Pancreas (tissue), 10 donors: ENCODE measurements around the gene CTXND2. TPM values are rescaled to one million over a fixed set of nuclear protein-coding genes. Genes with fewer than 3 reads are reported as not detected.
A peak's percentile ranks its signal among the peaks of the same experiment; 100 is the strongest.

Experiments
- ATAC-seq, 4 donors: fragments of 200-7000 bp; cut with Tn5 transposase; one replicate each; pipeline versions ENCODE4 v1.8.0 to v1.9.1; 2020; ENCODE audit warnings: mild to moderate bottlenecking in 4 of 4, moderate library complexity in 4 of 4
- DNase-seq, 6 donors: peaks; one replicate each; pipeline ENCODE4 v3.0.0-alpha.2; 2020
- FAIRE-seq: peaks from 2 replicates; lab custom pipeline; 2012; peaks lifted over from hg19 to GRCh38; lab: Jason Lieb, UNC
- H3K27ac ChIP-seq, 4 donors: fragments of 200-600 bp; sonication (generic); 1 replicate in 3 of 4; 2 replicates in 1 of 4; pipeline versions ENCODE4 v1.5.0 to v1.8.0; 2020
- H3K27me3 ChIP-seq, 4 donors: fragments of 200-600 bp; one replicate each; pipeline ENCODE4 v1.8.0; 2021
- H3K36me3 ChIP-seq, 3 donors: fragments of 200-600 bp; sonication (generic) in 1 of 3; one replicate each; pipeline versions ENCODE4 v1.5.0 to v1.8.0; 2020 to 2021
- H3K4me1 ChIP-seq, 3 donors: fragments of 200-600 bp; one replicate each; pipeline ENCODE4 v1.8.0; 2021
- H3K4me3 ChIP-seq, 4 donors: fragments of 200-600 bp; sonication (generic) in 2 of 4; one replicate each; pipeline versions ENCODE4 v1.5.0 to v1.8.0; 2020 to 2021
- H3K9me3 ChIP-seq, 4 donors: fragments of 200-600 bp; one replicate each; pipeline ENCODE4 v1.8.0; 2021
- CTCF ChIP-seq, 4 donors: fragments of 200-600 bp; sonication (generic) in 3 of 4; IDR thresholded peaks; one replicate each; pipeline versions ENCODE4 v1.5.0 to v1.8.0; 2021; ENCODE audit warnings: antibody characterized with exemption in 4 of 4
- WGBS, 2 donors: extraction: QIAGEN DNeasy Blood & Tissue Kit; methylation state at CpG; one replicate each; pipeline ENCODE4 v1.1.7; 2013; 5-methylcytosine and 5-hydroxymethylcytosine counted together
- intact Hi-C, 3 donors: fragments of 100-400 bp; cut with DNase I; formaldehyde crosslinking; loops; one replicate each; pipeline versions ENCODE4 v1.11.1 to v1.14.2; 2022
- polyA plus RNA-seq, 2 donors: library from polyadenylated mRNA; stranded (reverse); fragments of 200-250 nt; gene quantifications; one replicate each; pipeline ENCODE4 v1.2.3, GENCODE V29; 2013
- total RNA-seq, 6 donors: library from RNA; stranded (reverse); fragmentation: NEBNext Ultra II Directional in 4 of 6; extraction: Animal tissue kit (Norgen Biotek cat#: 25700) in 4 of 6; gene quantifications; one replicate each; pipeline versions ENCODE4 v1.2.1 to v1.2.4, GENCODE V29; 2021 to 2023
- donor health status: healthy with polysubstance abuse.
- donor health status: DM: no; HTN: no; CAD: no; lungs with moderate emphysema.
- donor health status: DM: no; HTN: no; CAD: no.
- donor health status: control.
- donor health status: control.
- donor health status: Bipolar disorder and iron deficiency.
- donor health status: DM: yes; HTN: yes; CAD: no.
- donor health status: DM: no; HTN: no; CAD: no.
- donor health status: DM: no; HTN: no; CAD: no.
- donor health status: DM: yes; HTN: yes; CAD: no.

Gene CTXND2
- total and polyA plus RNA-seq, 8 donors, result not detected

- Histone ChIP-seq H3K9me3 (no peaks in the 10 kb centered on the region), H3K4me3 (no peak overlapping the region), H3K27me3 (no peaks in the 10 kb centered on the region), H3K27ac (no peak overlapping the region), H3K36me3 (no peaks in the 10 kb centered on the region), H3K4me1 (no peaks in the 10 kb centered on the region)
- intact Hi-C loops, result no loop called here
- 86 to 97% methylated on average over 5 of the region's 5 CpGs for WGBS, 2 donors
- DNase-seq (no peak), ATAC-seq (no peak), FAIRE-seq (no peak)
- TF ChIP-seq CTCF (IDR thresholded peaks at IDR 0.05), result no peak
These were observed 15.4 kb downstream of the CTXND2 start for GRCh38 chr1:150902346-150902745.

- Histone ChIP-seq H3K9me3 (no peaks in the 10 kb centered on the region), H3K4me1 (no peaks in the 10 kb centered on the region), H3K27ac (no peak overlapping the region), H3K4me3 (no peak overlapping the region), H3K27me3 (no peaks in the 10 kb centered on the region), H3K36me3 (no peaks in the 10 kb centered on the region)
- WGBS, 2 donors, result 76 to 85% methylated on average over 1 of the region's 1 CpG
- FAIRE-seq, result no peak
- no peak for TF ChIP-seq CTCF (IDR thresholded peaks at IDR 0.05)
- no peak for ATAC-seq
- DNase-seq, result no peak
- intact Hi-C loops, result no loop called here
These were observed 15.8 kb downstream of the CTXND2 start for GRCh38 chr1:150902751-150903150.

GRCh38 chr1:150905301-150905700 lies 18.4 kb downstream of the CTXND2 start:
- no peaks in the 10 kb centered on the region for H3K4me1 ChIP-seq
- H3K4me3 ChIP-seq, result no peak overlapping the region
- no peaks in the 10 kb centered on the region for H3K9me3 ChIP-seq
- ATAC-seq (no peak), FAIRE-seq (no peak), DNase-seq (no peak)
- no peaks in the 10 kb centered on the region for H3K27me3 ChIP-seq
- intact Hi-C loops, result no loop called here
- 88 to 89% methylated on average over 6 of the region's 6 CpGs for WGBS, 2 donors
- no peaks in the 10 kb centered on the region for H3K36me3 ChIP-seq
- no peak overlapping the region for H3K27ac ChIP-seq
- TF ChIP-seq CTCF (IDR thresholded peaks at IDR 0.05), result no peak

- H3K9me3 ChIP-seq, result no peaks in the 10 kb centered on the region
- no peaks in the 10 kb centered on the region for H3K36me3 ChIP-seq
- peak in 3 of 4 donors; percentile 35 to 40 (median 35) for ATAC-seq
- 82 to 91% methylated on average over 1 of the region's 1 CpG for WGBS, 2 donors
- no peak for TF ChIP-seq CTCF (IDR thresholded peaks at IDR 0.05)
- DNase-seq, result no peak
- no peak for FAIRE-seq
- H3K27me3 ChIP-seq, result no peaks in the 10 kb centered on the region
- intact Hi-C loops, result no loop called here
- no peaks in the 10 kb centered on the region for H3K4me1 ChIP-seq
- no peak overlapping the region for H3K27ac ChIP-seq
- H3K4me3 ChIP-seq, result no peak overlapping the region
These were observed 19.4 kb downstream of the CTXND2 start for GRCh38 chr1:150906329-150906728.

GRCh38 chr1:150906813-150907212 lies 19.9 kb downstream of the CTXND2 start:
- intact Hi-C loops, result no loop called here
- Histone ChIP-seq H3K4me3 (no peak overlapping the region), H3K36me3 (no peaks in the 10 kb centered on the region), H3K27me3 (no peaks in the 10 kb centered on the region), H3K27ac (no peak overlapping the region), H3K4me1 (no peaks in the 10 kb centered on the region), H3K9me3 (no peaks in the 10 kb centered on the region)
- TF ChIP-seq CTCF (IDR thresholded peaks at IDR 0.05), result no peak
- ATAC-seq (no peak), DNase-seq (no peak), FAIRE-seq (no peak)
- 50 to 70% methylated on average over 2 of the region's 2 CpGs for WGBS, 2 donors
